HCT116 (cell line): ENCODE results near the gene TPK1. TPM values are rescaled to one million over a fixed set of nuclear protein-coding genes. Genes with fewer than 3 reads are reported as not detected.

Experiments
- ATAC-seq: fragments of 200-7000 bp; cut with Tn5 transposase; 2 replicates; pipeline ENCODE4 v1.9.1; 2020; ENCODE audit warnings: mild to moderate bottlenecking, moderate library complexity
- BruUV-seq: library from RNA; stranded (reverse); fragments of 400-500 nt; replicated peaks from 2 replicates; lab custom pipeline; 2021; lab: Mats Ljungman, UMichigan
- CTCF ChIA-PET: fragments of 300-600 bp; sonication (Branson Sonifier 250); formaldehyde crosslinking; loops from one replicate; lab custom pipeline; 2021; ENCODE audit warnings: antibody characterized with exemption; lab: Charles Lee
- POLR2A ChIA-PET: fragments of 300-600, 350-600 bp; sonication (Branson Sonifier 250); formaldehyde crosslinking; loops from one replicate; lab custom pipeline; 2021; ENCODE audit warnings: antibody characterized with exemption; lab: Charles Lee
- RAD21 ChIA-PET, 2 experiments: fragments of 300-600 bp; sonication (Branson Sonifier 250); formaldehyde crosslinking; loops; one replicate each; lab custom pipeline; 2023; ENCODE audit warnings: low total read pairs in 2 of 2; ENCODE audit not compliant: uncharacterized antibody in 2 of 2, unreplicated experiment in 2 of 2, low non-redundant PET in 1 of 2; lab: Charles Lee
- DNase-seq: peaks from one replicate; pipeline ENCODE4 v3.0.0-alpha.2; 2010; ENCODE audit warnings: low read depth, low spot score
- H2AFZ ChIP-seq: fragments of 200-600 bp; shearing (Covaris generic), sonication (generic); 2 replicates; pipeline ENCODE4 v1.6.1; 2017; ENCODE audit warnings: low read depth, mixed run types, mixed read lengths, antibody characterized with exemption, low read length; ENCODE audit not compliant: poor library complexity, severe bottlenecking
- H3K27ac ChIP-seq: 2 replicates; pipeline ENCODE4 v1.5.1; 2012; ENCODE audit warnings: low read depth, low read length
- H3K27me3 ChIP-seq: fragments of 200-600 bp; sonication (generic); 2 replicates; pipeline ENCODE4 v1.6.1; 2016; ENCODE audit warnings: mixed run types, low read length, mixed read lengths; ENCODE audit not compliant: insufficient read depth
- H3K36me3 ChIP-seq, 2 experiments: fragments of 200-500 bp in 1 of 2; fragments of 200-600 bp in 1 of 2; sonication (Bioruptor generic) in 1 of 2; sonication (generic) in 1 of 2; 2 replicates each; pipeline versions ENCODE4 v1.5.1 to v1.6.1; 2014 to 2016; ENCODE audit warnings: low read length in 2 of 2, inconsistent platforms in 1 of 2, mixed read lengths in 1 of 2, mixed run types in 1 of 2; ENCODE audit not compliant: insufficient read depth in 2 of 2, control insufficient read depth in 1 of 2
- H3K4me1 ChIP-seq, 2 experiments: fragments of 200-600 bp in 1 of 2; sonication (generic) in 1 of 2; 2 replicates each; pipeline versions ENCODE4 v1.5.1 to v1.6.1; 2012 to 2017; ENCODE audit warnings: low read length in 2 of 2, inconsistent platforms in 1 of 2, mild to moderate bottlenecking in 1 of 2, mixed read lengths in 1 of 2, mixed run types in 1 of 2, moderate library complexity in 1 of 2; ENCODE audit not compliant: insufficient read depth in 2 of 2, control insufficient read depth in 1 of 2
- H3K4me2 ChIP-seq: fragments of 200-600 bp; sonication (generic); 2 replicates; pipeline ENCODE4 v1.6.1; 2017; ENCODE audit warnings: mixed run types, low read length, mixed read lengths
- H3K4me3 ChIP-seq, 2 experiments: fragments of 200-600 bp in 1 of 2; sonication (generic) in 1 of 2; replicated peaks in 1 of 2; 2 replicates each; pipeline ENCODE4 v1.5.1; 2011 to 2016; ENCODE audit warnings: low read length in 2 of 2, control low read depth in 1 of 2, low read depth in 1 of 2, mild to moderate bottlenecking in 1 of 2, mixed read lengths in 1 of 2, mixed run types in 1 of 2
- H3K79me2 ChIP-seq: fragments of 200-600 bp; sonication (generic); 2 replicates; pipeline ENCODE4 v1.6.1; 2017; ENCODE audit warnings: mild to moderate bottlenecking, mixed run types, low read length, moderate library complexity, mixed read lengths; ENCODE audit not compliant: insufficient read depth
- H3K9ac ChIP-seq: fragments of 200-600 bp; sonication (generic); 2 replicates; pipeline ENCODE4 v1.6.1; 2016; ENCODE audit warnings: low read length, mixed read lengths
- H3K9me2 ChIP-seq: fragments of 200-600 bp; sonication (generic), shearing (Covaris generic); 2 replicates; pipeline ENCODE4 v1.6.1; 2017; ENCODE audit warnings: mixed run types, mild to moderate bottlenecking, moderate library complexity; ENCODE audit not compliant: insufficient read depth
- H3K9me3 ChIP-seq, 2 experiments: fragments of 200-500 bp in 1 of 2; fragments of 200-600 bp in 1 of 2; sonication (Bioruptor generic) in 1 of 2; sonication (generic) in 1 of 2; 2 replicates each; pipeline ENCODE4 v1.6.1; 2014 to 2017; ENCODE audit warnings: low read length in 2 of 2, mixed read lengths in 2 of 2, inconsistent platforms in 1 of 2, low read depth in 1 of 2, mild to moderate bottlenecking in 1 of 2, mixed run types in 1 of 2, moderate library complexity in 1 of 2; ENCODE audit not compliant: control insufficient read depth in 1 of 2, insufficient read depth in 1 of 2
- H4K20me1 ChIP-seq: fragments of 200-600 bp; sonication (generic), shearing (Covaris generic); 2 replicates; pipeline ENCODE4 v1.6.1; 2017; ENCODE audit warnings: mixed run types, mild to moderate bottlenecking, moderate library complexity; ENCODE audit not compliant: insufficient read depth
- ATF3 ChIP-seq: IDR thresholded peaks from 2 replicates; pipeline ENCODE4 v1.6.1; 2012
- CEBPB ChIP-seq: IDR thresholded peaks from 2 replicates; pipeline ENCODE4 v1.6.1; 2012; ENCODE audit warnings: low read depth
- CTCF ChIP-seq, 3 experiments: fragments of 200-600 bp in 1 of 3; sonication (generic) in 1 of 3; IDR thresholded peaks in 2 of 3; conservative IDR thresholded peaks in 1 of 3; 2 replicates each; pipeline ENCODE4 v1.5.1; 2012 to 2017; ENCODE audit warnings: low read depth in 2 of 3, low read length in 2 of 3, antibody characterized with exemption in 1 of 3, borderline replicate concordance in 1 of 3, control low read depth in 1 of 3, mild to moderate bottlenecking in 1 of 3, mixed read lengths in 1 of 3, mixed run types in 1 of 3, moderate library complexity in 1 of 3; ENCODE audit not compliant: insufficient read depth in 1 of 3
- EGR1 ChIP-seq: IDR thresholded peaks from 2 replicates; pipeline ENCODE4 v1.6.1; 2012; ENCODE audit warnings: low read depth
- EZH2 ChIP-seq: fragments of 200-600 bp; sonication (generic); IDR thresholded peaks from 2 replicates; pipeline ENCODE4 v1.6.1; 2017; ENCODE audit warnings: antibody characterized with exemption, mixed run types
- EZH2phosphoT487 ChIP-seq: fragments of 200-600 bp; IDR thresholded peaks from 2 replicates; pipeline ENCODE4 v1.6.1; 2018; ENCODE audit warnings: antibody characterized with exemption, borderline replicate concordance
- FOSL1 ChIP-seq: IDR thresholded peaks from 2 replicates; pipeline ENCODE4 v1.6.1; 2012; ENCODE audit warnings: low read depth
- JUND ChIP-seq: IDR thresholded peaks from 2 replicates; pipeline ENCODE4 v1.6.1; 2012
- MAX ChIP-seq: IDR thresholded peaks from 2 replicates; pipeline ENCODE4 v1.6.1; 2012
- POLR2A ChIP-seq: IDR thresholded peaks from 2 replicates; pipeline ENCODE4 v1.7.0; 2011; ENCODE audit warnings: borderline replicate concordance; ENCODE audit not compliant: insufficient read depth, insufficient read length; ENCODE audit errors: extremely low read depth
- POLR2AphosphoS5 ChIP-seq: IDR thresholded peaks from 2 replicates; pipeline ENCODE4 v1.6.1; 2011; ENCODE audit warnings: mild to moderate bottlenecking, low read depth, low read length, moderate library complexity
- REST ChIP-seq: IDR thresholded peaks from 2 replicates; pipeline ENCODE4 v1.6.1; 2012; ENCODE audit warnings: low read depth
- SIN3A ChIP-seq: IDR thresholded peaks from 2 replicates; pipeline ENCODE4 v1.6.1; 2012; ENCODE audit warnings: low read depth
- SP1 ChIP-seq: IDR thresholded peaks from 2 replicates; pipeline ENCODE4 v1.6.1; 2012; ENCODE audit warnings: low read depth
- YY1 ChIP-seq: IDR thresholded peaks from 2 replicates; pipeline ENCODE4 v1.6.1; 2011; ENCODE audit warnings: low read length, low read depth, moderate library complexity, mild to moderate bottlenecking; ENCODE audit not compliant: insufficient replicate concordance; ENCODE audit errors: extremely low read depth
- ZFX ChIP-seq: fragments of 450-650 bp; IDR thresholded peaks from 2 replicates; pipeline ENCODE4 v1.6.1; 2017
- ZNF274 ChIP-seq: fragments of 200-500 bp; sonication (Bioruptor generic); IDR thresholded peaks from 2 replicates; pipeline ENCODE4 v1.6.1; 2014; ENCODE audit warnings: mild to moderate bottlenecking, low read depth, low read length, inconsistent platforms
- intact Hi-C: fragments of 100-400 bp; cut with micrococcal nuclease; formaldehyde crosslinking; loops from 2 replicates; pipeline ENCODE4 v1.10.0; 2022
- total RNA-seq: library from RNA; stranded (reverse); gene quantifications from one replicate; pipeline ENCODE4 v1.2.1, GENCODE V29; 2021; ENCODE audit not compliant: unreplicated experiment

The TPK1 gene
- total RNA-seq, 1 experiment from 2014 or later = 5.4 TPM

DNA sequence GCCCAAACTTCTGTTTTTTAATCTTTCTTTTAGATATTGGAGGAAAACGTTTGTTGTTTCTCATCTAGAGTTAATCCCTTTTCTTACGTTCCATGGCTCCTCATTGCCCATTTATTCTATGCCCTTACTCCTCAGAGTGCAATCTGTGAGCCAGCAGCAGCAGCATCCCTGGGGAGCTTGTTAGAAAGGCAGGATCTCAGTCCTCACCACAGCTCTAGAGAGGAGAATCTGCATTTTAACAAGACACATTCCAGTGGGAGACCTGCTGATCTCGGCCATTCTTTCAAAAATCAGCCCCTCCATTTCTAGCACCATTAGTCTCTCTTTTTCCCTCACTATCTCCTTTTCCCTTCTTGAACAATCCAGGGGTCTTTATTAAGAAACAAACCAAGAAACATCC is 348.0 kb downstream of the TPK1 start:
- H3K4me2 ChIP-seq = no peak overlapping the region
- no peaks in the 10 kb centered on the region for H3K4me1 ChIP-seq
- H3K79me2 ChIP-seq = no peaks in the 10 kb centered on the region
- no peak overlapping the region for H3K4me3 ChIP-seq
- intact Hi-C loops = no loop called here
- POLR2A ChIA-PET = no interaction called here
- H3K9ac ChIP-seq = no peak overlapping the region
- H2AFZ ChIP-seq = no peak overlapping the region
- no peak overlapping the region for H3K27ac ChIP-seq
- no peaks in the 10 kb centered on the region for H3K9me2 ChIP-seq
- no peaks in the 10 kb centered on the region for H3K36me3 ChIP-seq
- RAD21 ChIA-PET = no interaction called here
- TF ChIP-seq YY1 (no peak), POLR2A (no peak), REST (no peak), JUND (no peak), EZH2phosphoT487 (no peak), MAX (no peak), EZH2 (no peak), SP1 (no peak), POLR2AphosphoS5 (no peak), ATF3 (no peak), ZFX (no peak), ZNF274 (no peak), EGR1 (no peak), SIN3A (no peak), FOSL1 (no peak), CEBPB (no peak), CTCF (IDR thresholded peaks at IDR 0.05 in 2 of 3, conservative IDR thresholded peaks at IDR 0.05 in 1 of 3; ENCODE audit: borderline replicate concordance in 1 of 3, insufficient read depth in 1 of 3, low read depth in 2 of 3, low read length in 2 of 3) (no peak)
- DNase-seq (no peak), ATAC-seq (no peak)
- no peaks in the 10 kb centered on the region for H4K20me1 ChIP-seq
- CTCF ChIA-PET = no interaction called here
- BruUV-seq = no TSS peak
- H3K27me3 ChIP-seq = no peaks in the 10 kb centered on the region
- H3K9me3 ChIP-seq = no peaks in the 10 kb centered on the region
